SK-N-SH treated with all-trans-retinoic acid at 6 μM for 48 hours (cell line): ENCODE measurements around the gene IL23R.

ENCODE experiments used
- ATAC-seq: fragments of 200-7000 bp; cut with Tn5 transposase; 3 replicates; pipeline ENCODE4 v1.9.1; 2020; ENCODE audit warnings: mild to moderate bottlenecking, moderate library complexity
- ARNTL ChIP-seq: fragments of 450-650 bp; formaldehyde crosslinking; IDR thresholded peaks from 2 replicates; pipeline ENCODE4 v1.5.0; 2020; ENCODE audit warnings: low read depth, mild to moderate bottlenecking, moderate library complexity, borderline replicate concordance
- BACH2 ChIP-seq: fragments of 250-450 bp; sonication (Bioruptor Pico); IDR thresholded peaks from 2 replicates; pipeline ENCODE4 v1.9.0; 2021; ENCODE audit warnings: mild to moderate bottlenecking, borderline replicate concordance
- CSDC2 ChIP-seq: fragments of 250-450 bp; sonication (Bioruptor Pico); IDR thresholded peaks from 2 replicates; pipeline ENCODE4 v1.5.0; 2020; ENCODE audit warnings: mild to moderate bottlenecking, moderate library complexity
- CSRNP3 ChIP-seq: fragments of 250-450 bp; sonication (Bioruptor Pico); IDR thresholded peaks from 2 replicates; pipeline ENCODE4 v1.5.1; 2021; ENCODE audit warnings: mild to moderate bottlenecking, moderate library complexity
- ESRRG ChIP-seq: fragments of 250-450 bp; sonication (Bioruptor Pico); IDR thresholded peaks from 2 replicates; pipeline ENCODE4 v1.6.1; 2021; ENCODE audit warnings: mild to moderate bottlenecking
- GLIS3 ChIP-seq: fragments of 250-450 bp; sonication (Bioruptor Pico); IDR thresholded peaks from 2 replicates; pipeline ENCODE4 v1.5.0; 2020; ENCODE audit warnings: mild to moderate bottlenecking, moderate library complexity
- ISL1 ChIP-seq: fragments of 250-450 bp; sonication (Bioruptor Pico); IDR thresholded peaks from 2 replicates; pipeline ENCODE4 v2.1.2; 2022; ENCODE audit warnings: mild to moderate bottlenecking, moderate library complexity
- OSR1 ChIP-seq: fragments of 250-450 bp; sonication (Bioruptor Pico); IDR thresholded peaks from 2 replicates; pipeline ENCODE4 v1.8.0; 2022; ENCODE audit warnings: moderate library complexity, mild to moderate bottlenecking, inconsistent platforms
- PATZ1 ChIP-seq: fragments of 250-450 bp; sonication (Bioruptor Pico); IDR thresholded peaks from 2 replicates; pipeline ENCODE4 v1.8.0; 2020; ENCODE audit warnings: mild to moderate bottlenecking, moderate library complexity, borderline replicate concordance
- PPARA ChIP-seq: fragments of 250-450 bp; sonication (Bioruptor Pico); IDR thresholded peaks from 2 replicates; pipeline ENCODE4 v1.5.0; 2020; ENCODE audit warnings: mild to moderate bottlenecking, borderline replicate concordance
- RARB ChIP-seq: fragments of 250-450 bp; sonication (Bioruptor Pico); IDR thresholded peaks from 2 replicates; pipeline ENCODE4 v1.8.0; 2021; ENCODE audit warnings: mild to moderate bottlenecking, moderate library complexity
- SNAI2 ChIP-seq: fragments of 250-450 bp; sonication (Bioruptor Pico); IDR thresholded peaks from 2 replicates; pipeline ENCODE4 v1.5.0; 2020; ENCODE audit warnings: mild to moderate bottlenecking, moderate library complexity
- TCF4 ChIP-seq: fragments of 250-450 bp; sonication (Bioruptor Pico); IDR thresholded peaks from 2 replicates; pipeline ENCODE4 v1.8.0; 2021; ENCODE audit warnings: mild to moderate bottlenecking, moderate library complexity, borderline replicate concordance
- TOX ChIP-seq: fragments of 250-450 bp; sonication (Bioruptor Pico); IDR thresholded peaks from 2 replicates; pipeline ENCODE4 v1.8.0; 2021; ENCODE audit warnings: mild to moderate bottlenecking, moderate library complexity, borderline replicate concordance
- TSHZ2 ChIP-seq: fragments of 250-450 bp; sonication (Bioruptor Pico); IDR thresholded peaks from 2 replicates; pipeline ENCODE4 v1.5.0; 2020; ENCODE audit warnings: mild to moderate bottlenecking, moderate library complexity
- ZC3H10 ChIP-seq: fragments of 250-450 bp; sonication (Bioruptor Pico); IDR thresholded peaks from 2 replicates; pipeline ENCODE4 v1.5.1; 2021; ENCODE audit warnings: mild to moderate bottlenecking, moderate library complexity
- ZNF565 ChIP-seq: fragments of 450-650 bp; formaldehyde crosslinking; conservative IDR thresholded peaks from 2 replicates; pipeline ENCODE4 v1.5.0; 2020; ENCODE audit warnings: low read depth, mild to moderate bottlenecking, moderate library complexity
- ZNF70 ChIP-seq: fragments of 450-650 bp; formaldehyde crosslinking; IDR thresholded peaks from 2 replicates; pipeline ENCODE4 v1.5.0; 2020; ENCODE audit warnings: mild to moderate bottlenecking, moderate library complexity
- ZNF8 ChIP-seq: fragments of 450-650 bp; formaldehyde crosslinking; IDR thresholded peaks from 2 replicates; pipeline ENCODE4 v1.5.0; 2020; ENCODE audit warnings: mild to moderate bottlenecking, moderate library complexity
- TF ChIP-seq, protein P1 (sequence below): fragments of 250-450 bp; sonication (Bioruptor Pico); IDR thresholded peaks from 2 replicates; pipeline ENCODE4 v1.8.0; 2021; ENCODE audit warnings: low read depth, mild to moderate bottlenecking, moderate library complexity, borderline replicate concordance

IL23R gene

DNA sequence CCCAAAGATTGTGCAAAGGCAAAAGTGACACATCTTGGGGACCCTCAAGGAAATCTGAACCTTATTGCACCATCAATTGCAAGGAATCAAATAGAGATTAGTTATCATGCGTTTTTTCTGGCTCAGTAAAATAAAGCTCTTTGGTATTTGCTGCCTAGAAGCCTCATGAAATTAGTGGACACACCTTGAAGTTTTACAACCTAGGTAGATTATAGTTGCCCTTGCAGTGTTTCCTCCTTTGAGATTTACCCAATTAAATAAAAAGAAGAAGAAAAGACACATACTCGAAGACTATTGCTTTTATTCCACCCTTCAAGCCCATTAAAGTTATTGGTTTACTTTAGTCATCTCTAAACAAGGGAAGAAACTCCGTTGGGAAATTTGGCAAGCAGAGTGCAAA lies 70.0 kb downstream of the IL23R start (continued):
- no peak for TF ChIP-seq OSR1 (CRISPR knock-in tag)
- TF ChIP-seq ZNF70 (CRISPR knock-in tag): no peak
- no peak for TF ChIP-seq BACH2

DNA sequence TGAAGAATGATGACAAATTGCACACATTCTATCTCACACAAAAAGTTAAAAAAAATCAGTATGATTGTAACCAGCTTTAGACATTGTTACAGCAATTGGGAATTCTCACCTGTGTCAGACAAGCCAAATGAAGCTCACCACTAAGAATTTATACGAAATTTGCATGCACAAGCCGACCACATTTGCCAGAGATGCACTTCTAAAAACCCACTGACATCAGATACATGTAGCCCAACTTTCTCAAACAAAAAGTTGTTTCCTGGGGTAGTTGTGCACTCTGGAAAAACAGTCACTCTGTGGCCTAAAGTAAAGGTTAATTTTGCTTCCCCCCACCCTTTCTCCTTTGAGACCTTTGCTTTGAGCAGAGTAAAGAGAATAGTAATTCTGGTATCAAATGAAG lies 73.5 kb downstream of the IL23R start:
- no peak for ATAC-seq
- TF ChIP-seq TOX (CRISPR knock-in tag) (no peak), ZNF8 (CRISPR knock-in tag) (no peak), BACH2 (no peak), ZC3H10 (CRISPR knock-in tag) (no peak), PPARA (CRISPR knock-in tag) (no peak), CSDC2 (CRISPR knock-in tag) (no peak), PATZ1 (no peak), ISL1 (CRISPR knock-in tag) (no peak), SNAI2 (CRISPR knock-in tag) (no peak), GLIS3 (CRISPR knock-in tag) (no peak), ESRRG (no peak)

GRCh38 chr1:67241200-67241746 lies 75.0 kb downstream of the IL23R start:
- ATAC-seq: no peak
- no peak for TF ChIP-seq TCF4 (CRISPR knock-in tag)
- no peak for TF ChIP-seq CSRNP3 (CRISPR knock-in tag)
- TF ChIP-seq TOX (CRISPR knock-in tag): no peak
- TF ChIP-seq, protein P1, sequence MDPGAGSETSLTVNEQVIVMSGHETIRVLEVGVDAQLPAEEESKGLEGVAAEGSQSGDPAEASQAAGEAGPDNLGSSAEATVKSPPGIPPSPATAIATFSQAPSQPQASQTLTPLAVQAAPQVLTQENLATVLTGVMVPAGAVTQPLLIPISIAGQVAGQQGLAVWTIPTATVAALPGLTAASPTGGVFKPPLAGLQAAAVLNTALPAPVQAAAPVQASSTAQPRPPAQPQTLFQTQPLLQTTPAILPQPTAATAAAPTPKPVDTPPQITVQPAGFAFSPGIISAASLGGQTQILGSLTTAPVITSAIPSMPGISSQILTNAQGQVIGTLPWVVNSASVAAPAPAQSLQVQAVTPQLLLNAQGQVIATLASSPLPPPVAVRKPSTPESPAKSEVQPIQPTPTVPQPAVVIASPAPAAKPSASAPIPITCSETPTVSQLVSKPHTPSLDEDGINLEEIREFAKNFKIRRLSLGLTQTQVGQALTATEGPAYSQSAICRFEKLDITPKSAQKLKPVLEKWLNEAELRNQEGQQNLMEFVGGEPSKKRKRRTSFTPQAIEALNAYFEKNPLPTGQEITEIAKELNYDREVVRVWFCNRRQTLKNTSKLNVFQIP (CRISPR knock-in tag): no peak
- TF ChIP-seq CSDC2 (CRISPR knock-in tag): no peak
- TF ChIP-seq OSR1 (CRISPR knock-in tag): no peak
- no peak for TF ChIP-seq ZNF565 (CRISPR knock-in tag)
- TF ChIP-seq ZNF8 (CRISPR knock-in tag): no peak
- no peak for TF ChIP-seq TSHZ2 (CRISPR knock-in tag)
- TF ChIP-seq PATZ1: no peak
- no peak for TF ChIP-seq RARB (CRISPR knock-in tag)
- no peak for TF ChIP-seq PPARA (CRISPR knock-in tag)
- no peak for TF ChIP-seq SNAI2 (CRISPR knock-in tag)
- TF ChIP-seq GLIS3 (CRISPR knock-in tag): no peak
- no peak for TF ChIP-seq ZNF70 (CRISPR knock-in tag)
- no peak for TF ChIP-seq ARNTL (CRISPR knock-in tag)
- TF ChIP-seq BACH2: no peak
- TF ChIP-seq ESRRG: no peak
